HG03039 (cell line): ENCODE results near the gene COASY.
A peak's percentile ranks its signal among the peaks of the same experiment; 100 is the strongest.
"Not testable (repeated sequence)": the region's sequence is repeated elsewhere in the genome, so short reads cannot be mapped to it uniquely, and the experiment has no call there.

Experiments
- ATAC-seq: cut with Tn5 transposase; IDR thresholded peaks from one replicate; pipeline ENCODE4 v1.9.1; 2021; ENCODE audit warnings: mild to moderate bottlenecking, moderate library complexity; ENCODE audit not compliant: unreplicated experiment

Gene COASY

DNA sequence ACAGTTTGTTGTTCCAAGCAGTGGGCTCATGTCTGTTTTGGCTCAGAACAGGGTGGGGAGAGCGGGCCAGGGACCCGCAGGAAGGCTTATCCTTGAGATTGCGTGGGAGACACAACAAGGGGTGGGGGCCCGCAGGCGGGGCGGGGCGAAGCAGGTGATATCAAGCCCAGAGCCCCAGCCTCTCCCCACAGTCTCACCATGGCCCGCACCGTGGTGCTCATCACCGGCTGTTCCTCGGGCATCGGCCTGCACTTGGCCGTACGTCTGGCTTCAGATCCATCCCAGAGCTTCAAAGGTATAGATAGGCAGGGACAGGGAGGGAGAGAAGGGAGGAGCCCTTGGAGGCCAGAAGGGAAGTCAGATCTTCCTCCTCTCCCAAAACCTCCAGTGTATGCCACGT, 9.2 kb upstream of the COASY start, which contains the start of gene HSD17B1:
HSD17B1 (plus strand) TSS at position 188 of the 400 bp plus-strand sequence; CDS start at position 199, 11 bp downstream.
- ATAC-seq, result not testable (repeated sequence)

DNA sequence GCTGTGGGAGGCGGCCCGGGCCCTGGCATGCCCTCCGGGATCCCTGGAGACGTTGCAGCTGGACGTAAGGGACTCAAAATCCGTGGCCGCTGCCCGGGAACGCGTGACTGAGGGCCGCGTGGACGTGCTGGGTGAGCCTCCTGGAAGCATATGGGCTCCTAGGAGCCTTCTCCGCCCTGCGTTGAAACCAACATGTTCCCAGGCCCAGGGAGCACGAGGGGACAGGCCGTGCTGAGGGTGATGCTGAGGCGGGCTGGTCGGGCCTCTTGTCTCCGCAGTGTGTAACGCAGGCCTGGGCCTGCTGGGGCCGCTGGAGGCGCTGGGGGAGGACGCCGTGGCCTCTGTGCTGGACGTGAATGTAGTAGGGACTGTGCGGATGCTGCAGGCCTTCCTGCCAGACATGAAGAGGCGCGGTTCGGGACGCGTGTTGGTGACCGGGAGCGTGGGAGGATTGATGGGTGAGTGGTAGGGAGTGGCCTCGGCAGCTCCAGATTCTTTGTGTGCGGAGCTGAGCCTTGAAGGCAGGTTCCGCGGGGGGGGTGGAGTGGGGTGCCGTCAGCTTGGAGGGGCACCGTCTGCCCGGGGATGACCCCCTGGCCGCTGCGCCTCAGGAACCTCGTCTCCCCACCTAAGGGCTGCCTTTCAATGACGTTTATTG, 8.7 kb upstream of the COASY start:
- ATAC-seq, result no peak

DNA sequence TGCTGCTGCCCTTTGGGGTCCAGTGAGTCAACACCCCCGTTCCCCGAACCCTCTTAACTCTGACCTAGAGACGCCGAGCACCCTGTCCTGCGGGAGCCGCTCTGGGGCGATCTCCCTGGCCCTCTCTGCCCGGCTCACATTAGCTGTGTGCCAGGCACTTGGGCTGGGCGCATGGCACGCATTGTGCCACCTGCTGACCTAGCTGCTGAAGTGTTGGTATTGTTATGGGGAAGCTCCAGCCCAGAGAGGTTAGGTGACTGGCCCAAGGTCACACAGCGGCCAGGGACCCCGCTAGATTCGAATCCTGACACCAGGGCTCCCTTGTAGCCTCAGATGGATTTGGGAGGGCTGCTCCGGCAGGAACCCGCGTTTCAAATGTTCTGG, 8.1 kb upstream of the COASY start:
- no peak for ATAC-seq

DNA sequence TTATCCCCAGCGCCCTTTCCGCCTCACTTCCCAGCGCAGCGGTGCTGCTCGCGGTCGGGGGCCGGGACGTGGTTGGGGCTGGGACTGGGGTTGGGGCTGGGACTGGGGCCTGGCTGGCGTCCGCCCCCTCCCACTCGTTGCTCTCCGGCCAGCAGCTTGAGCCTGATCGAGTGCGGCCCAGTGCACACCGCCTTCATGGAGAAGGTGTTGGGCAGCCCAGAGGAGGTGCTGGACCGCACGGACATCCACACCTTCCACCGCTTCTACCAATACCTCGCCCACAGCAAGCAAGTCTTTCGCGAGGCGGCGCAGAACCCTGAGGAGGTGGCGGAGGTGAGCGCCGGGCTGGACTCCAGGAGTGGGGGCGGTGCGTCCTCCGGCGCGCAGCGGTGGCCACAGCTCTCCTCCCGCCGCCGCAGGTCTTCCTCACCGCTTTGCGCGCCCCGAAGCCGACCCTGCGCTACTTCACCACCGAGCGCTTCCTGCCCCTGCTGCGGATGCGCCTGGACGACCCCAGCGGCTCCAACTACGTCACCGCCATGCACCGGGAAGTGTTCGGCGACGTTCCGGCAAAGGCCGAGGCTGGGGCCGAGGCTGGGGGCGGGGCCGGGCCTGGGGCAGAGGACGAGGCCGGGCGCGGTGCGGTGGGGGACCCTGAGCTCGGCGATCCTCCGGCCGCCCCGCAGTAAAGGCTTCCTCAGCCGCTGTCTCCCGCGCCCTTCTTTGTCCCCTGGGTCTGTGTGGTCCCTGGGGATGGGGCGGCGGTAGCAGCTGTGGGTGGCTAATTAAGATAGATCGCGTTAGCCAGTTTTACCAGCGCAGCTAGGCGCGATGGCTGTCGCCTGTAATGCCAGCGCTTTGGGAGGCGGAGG, 7.5 kb upstream of the COASY start:
- peak; percentile 61 for ATAC-seq

DNA sequence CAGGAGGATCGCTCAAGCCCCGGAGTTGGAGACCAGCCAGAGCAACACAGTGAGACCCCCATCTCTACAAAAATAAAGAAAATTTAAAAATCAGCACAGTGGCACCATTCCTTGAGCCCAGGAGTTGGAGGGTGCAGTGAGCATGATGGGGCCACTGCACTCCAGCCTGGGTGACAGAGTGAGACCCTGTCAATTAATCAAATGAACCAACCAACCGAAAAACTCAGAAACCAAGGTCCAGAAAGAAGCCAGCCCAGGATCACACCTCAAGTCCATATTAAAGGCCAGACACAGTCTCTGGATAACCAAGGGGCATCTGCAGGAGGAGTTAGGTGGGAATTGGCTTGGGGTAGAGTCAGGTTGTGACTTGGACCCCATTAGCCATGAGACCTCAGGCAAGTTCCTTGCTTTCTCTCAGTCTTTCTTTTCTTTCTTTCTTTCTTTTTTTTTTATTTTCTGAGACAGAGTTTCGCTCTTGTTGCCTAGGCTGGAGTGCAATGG, 6.8 kb upstream of the COASY start:
- no peak for ATAC-seq

DNA sequence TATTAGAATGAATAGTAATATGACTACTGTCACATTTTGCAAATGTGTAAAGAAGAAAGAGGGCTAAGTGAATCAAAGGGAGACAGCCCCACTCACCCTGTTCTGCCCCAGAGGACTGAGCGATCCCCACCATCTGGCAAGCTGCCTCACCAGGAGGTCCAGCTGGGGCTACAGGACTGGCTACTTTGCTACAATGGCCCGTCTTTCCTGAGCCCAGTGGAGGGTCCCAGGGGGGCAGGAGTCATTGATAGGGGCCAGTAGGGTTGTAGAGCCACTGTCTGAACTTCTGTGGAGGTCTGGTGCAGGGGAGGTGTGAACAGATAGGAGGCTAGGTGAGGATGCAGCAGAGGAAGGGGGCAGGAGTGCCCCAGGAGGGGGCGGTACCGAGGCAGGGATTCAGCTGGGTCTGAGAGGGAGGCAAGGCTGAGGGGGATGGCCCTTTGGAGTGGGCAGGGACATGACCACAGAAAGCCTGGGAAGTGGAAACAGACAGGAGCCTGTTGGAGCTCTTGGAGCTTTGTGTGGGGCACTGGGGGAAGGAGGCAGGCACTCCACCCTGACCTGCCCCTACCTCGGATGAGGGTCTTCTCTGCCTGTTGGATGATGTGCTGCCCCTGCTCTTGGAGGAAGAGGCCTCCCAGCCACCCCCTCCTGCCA, 5.9 kb upstream of the COASY start:
- not testable (repeated sequence) for ATAC-seq

DNA sequence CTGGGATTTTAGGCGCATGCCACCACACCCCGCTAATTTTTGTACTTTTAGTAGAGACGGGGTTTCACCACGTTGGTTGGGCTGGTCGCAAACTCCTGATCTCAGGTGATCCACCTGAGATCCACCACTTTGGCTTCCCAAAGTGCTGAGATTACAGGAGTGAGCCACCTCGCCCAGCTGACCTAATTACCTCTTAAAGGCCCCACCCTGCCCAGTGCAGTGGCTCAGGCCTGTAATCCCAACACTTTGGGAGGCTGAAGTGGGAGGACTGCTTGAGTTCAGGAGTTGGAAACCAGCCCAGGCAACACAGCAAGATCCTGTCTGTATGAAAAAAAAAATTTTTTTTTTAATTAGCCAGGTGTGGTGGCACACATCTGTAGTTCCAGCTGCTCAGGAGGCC, 2.9 kb upstream of the COASY start:
- ATAC-seq, result no peak

DNA sequence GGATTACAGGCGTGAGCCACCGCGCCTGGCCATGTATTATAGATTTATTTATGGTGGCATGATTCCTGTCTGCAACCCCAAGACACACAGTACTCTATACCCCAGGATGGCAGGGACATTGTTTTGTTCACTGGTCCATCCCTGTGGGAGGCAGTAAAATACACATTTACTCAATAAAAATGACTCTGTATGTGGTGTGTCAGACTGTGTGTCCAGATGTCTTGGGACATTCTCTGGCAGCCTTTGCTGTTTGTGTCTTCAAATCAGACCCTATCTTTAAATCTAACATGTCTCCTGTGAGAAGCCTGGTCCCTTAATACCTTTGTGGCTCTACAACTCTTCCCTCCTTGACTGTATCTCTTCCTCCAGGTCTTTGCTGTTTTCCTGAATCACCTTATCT, 1.7 kb upstream of the COASY start:
- no peak for ATAC-seq

DNA sequence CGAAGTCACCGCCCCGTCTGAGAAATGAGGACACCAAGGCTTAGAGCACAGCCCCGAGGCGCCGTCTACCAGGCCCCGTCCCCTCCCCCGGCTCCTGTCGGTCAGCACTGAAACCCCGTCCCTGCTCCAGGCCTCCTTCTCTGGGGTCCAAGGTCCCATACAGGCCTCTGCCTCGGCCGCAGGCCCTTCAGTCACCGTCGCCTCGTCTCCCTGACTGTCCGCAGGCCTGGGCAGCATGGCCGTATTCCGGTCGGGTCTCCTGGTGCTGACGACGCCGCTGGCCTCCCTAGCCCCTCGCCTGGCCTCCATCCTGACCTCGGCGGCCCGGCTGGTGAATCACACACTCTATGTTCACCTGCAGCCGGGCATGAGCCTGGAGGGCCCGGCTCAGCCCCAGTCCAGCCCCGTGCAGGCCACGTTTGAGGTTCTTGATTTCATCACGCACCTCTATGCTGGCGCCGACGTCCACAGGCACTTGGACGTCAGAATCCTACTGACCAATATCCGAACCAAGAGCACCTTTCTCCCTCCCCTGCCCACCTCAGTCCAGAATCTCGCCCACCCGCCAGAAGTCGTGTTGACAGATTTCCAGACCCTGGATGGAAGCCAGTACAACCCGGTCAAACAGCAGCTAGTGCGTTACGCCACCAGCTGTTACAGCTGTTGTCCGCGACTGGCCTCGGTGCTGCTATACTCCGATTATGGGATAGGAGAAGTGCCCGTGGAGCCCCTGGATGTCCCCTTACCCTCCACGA, 617 bp downstream of the COASY start:
- ATAC-seq, result no peak

DNA sequence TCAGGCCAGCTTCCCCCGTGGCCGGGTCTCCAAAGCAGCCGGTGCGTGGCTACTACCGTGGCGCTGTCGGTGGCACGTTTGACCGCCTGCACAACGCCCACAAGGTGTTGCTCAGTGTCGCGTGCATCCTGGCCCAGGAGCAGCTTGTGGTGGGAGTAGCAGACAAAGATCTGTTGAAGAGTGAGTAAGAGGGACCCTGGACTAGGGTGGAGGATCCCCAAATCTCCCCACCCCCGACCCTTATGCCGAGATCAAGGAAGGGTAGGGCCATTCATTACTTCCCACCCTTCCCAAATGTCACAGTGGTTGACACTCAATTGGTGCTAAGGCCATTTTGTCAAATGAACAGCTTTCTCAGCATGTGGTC, 1.2 kb downstream of the COASY start:
- ATAC-seq, result no peak

DNA sequence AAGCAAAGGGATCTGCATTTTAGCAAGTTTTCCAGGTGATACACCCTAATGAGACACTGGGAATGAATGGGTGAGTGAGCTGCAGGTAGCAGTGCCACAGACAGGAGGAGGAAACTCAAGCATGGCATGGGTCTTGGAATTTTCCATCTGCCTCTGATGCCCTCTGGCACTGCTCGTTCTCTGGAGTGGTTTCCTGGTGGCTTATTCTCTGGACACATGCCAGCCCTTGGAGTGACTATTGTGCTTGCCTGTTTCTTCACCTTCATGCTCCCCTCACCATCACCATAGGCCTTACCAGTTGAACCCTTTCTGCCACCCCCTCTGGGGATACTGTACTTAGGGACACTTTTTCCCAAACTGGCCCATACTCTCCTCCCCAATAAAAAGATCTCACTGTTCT, 1.6 kb downstream of the COASY start:
- no peak for ATAC-seq

DNA sequence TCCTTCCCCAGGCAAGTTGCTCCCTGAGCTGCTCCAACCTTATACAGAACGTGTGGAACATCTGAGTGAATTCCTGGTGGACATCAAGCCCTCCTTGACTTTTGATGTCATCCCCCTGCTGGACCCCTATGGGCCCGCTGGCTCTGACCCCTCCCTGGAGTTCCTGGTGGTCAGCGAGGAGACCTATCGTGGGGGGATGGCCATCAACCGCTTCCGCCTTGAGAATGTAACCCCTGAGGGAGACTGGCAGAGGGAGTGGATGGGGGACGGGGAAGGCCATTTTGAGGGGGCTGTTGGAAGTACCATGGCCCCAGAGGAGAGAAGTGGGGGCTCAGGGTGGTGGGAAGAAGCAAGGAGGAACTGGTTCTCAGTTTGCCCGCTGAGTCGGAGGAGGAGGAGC, 2.0 kb downstream of the COASY start:
- ATAC-seq, result no peak

DNA sequence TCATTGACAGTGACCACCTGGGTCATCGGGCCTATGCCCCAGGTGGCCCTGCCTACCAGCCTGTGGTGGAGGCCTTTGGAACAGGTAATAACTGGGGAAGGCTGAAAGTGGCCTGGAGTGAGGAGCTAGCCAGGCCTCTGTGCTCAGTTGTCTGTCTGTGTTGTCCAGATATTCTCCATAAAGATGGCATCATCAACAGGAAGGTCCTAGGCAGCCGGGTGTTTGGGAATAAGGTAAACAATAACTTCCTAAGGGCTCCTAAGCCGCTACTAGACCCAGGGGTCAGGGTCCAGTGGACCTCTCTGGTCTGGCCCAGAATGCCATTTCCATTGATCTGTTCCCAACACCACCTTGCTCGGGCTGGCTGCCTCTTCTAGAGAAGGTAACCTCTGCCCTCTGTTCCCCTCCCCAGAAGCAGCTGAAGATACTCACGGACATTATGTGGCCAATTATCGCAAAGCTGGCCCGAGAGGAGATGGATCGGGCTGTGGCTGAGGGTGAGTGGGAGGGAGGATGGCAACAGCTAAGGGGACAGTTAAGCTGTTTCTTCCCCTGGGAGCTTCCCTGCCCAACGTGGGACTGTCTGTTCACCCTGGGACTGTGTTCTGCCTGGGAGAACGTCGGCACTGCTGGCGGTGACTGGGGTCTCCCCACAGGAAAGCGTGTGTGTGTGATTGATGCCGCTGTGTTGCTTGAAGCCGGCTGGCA, 3.0 kb downstream of the COASY start:
- ATAC-seq, result no peak

DNA sequence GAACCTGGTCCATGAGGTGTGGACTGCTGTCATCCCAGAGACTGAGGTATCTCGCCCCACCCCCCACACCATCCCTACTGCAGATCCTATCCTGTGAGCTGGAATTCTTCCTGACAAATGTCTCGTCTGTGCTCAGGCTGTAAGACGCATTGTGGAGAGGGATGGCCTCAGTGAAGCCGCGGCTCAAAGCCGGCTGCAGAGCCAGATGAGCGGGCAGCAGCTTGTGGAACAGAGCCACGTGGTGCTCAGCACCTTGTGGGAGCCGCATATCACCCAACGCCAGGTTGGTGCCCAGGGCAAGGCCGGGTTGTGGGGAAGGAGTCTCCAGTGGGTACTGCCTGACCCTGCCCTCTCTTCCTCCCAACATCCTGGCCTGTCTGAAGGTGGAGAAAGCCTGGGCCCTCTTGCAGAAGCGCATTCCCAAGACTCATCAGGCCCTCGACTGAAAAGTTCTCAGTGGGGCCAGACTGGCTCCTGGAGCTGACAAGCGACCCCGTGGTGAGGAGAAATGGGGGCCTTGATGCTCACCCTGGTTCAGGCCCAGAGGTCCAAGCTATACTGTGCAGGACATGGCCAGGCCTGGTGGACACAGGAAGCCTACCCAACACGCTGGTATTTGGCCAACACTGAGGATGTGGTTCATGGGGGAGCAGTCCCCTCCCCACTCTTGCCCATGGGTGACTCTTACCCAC, 3.7 kb downstream of the COASY start:
- no peak for ATAC-seq

DNA sequence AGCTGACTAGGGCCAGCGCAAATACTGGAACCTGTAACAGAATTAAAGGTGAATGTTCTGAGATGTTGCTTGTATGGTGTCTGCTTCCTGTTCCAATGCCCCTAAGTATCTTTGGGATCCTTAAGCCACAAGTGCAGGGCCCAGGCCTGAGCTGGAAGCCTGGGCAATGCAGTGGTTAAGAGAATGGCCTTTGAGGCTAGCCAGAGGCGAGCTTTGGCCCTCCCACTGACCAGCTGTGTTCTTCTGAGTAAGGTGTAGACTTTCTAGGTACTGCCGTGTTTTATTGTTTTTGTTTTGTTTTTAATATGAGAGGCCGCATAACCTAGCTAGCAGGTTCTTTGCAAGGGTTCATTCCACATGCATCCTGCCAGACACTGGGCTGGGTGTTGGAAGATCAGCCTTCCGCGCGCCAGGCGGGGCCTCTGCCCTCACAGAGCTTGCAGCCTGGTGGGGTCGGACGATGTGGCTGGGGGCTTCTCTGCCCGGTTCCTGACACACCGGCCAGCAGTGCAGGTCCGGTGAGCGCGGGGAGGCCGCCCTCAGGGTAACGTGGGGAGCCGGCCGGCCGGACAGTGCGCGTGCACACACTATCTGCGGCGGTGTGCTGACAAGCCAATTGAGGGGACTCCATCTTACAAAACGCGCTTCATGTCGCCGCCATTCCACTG, 4.4 kb downstream of the COASY start:
- ATAC-seq, result no peak

DNA sequence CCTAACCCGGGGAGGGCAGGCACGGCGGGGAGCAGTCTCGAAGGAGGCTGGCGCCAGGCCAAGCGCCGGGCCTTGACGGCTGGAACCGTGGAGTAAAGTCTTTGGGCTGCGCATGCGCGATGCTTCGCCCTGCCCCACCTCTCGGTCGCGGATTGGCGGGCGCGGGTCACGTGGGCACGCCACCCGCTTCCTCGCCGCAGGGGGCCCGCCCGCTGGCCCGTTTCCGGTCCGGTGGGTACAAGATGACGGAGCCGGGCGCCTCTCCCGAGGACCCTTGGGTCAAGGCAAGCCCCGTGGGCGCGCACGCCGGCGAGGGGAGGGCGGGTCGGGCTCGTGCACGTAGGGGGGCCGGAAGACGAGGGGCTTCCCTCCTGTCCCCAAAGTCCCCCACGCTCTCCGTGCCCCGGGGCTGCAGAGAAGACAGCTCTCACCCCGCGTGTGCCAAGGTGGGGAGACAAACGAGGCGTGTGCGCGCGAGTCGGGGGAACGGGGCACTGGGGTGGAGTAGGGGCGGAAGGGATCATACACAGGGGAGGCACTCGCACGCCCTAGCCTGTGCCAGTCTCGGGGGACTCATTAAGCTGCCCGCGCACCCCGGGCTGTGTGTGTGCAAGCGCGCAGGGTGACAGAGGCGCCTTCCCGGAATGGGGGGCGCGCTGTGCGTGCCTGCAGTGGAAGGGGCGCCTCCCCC, 5.1 kb downstream of the COASY start, which contains the start of gene MLX:
MLX (plus strand) TSS at position 218 of the 691 bp plus-strand sequence; CDS start at position 243, 25 bp downstream.
- ATAC-seq, result peak; percentile 43

DNA sequence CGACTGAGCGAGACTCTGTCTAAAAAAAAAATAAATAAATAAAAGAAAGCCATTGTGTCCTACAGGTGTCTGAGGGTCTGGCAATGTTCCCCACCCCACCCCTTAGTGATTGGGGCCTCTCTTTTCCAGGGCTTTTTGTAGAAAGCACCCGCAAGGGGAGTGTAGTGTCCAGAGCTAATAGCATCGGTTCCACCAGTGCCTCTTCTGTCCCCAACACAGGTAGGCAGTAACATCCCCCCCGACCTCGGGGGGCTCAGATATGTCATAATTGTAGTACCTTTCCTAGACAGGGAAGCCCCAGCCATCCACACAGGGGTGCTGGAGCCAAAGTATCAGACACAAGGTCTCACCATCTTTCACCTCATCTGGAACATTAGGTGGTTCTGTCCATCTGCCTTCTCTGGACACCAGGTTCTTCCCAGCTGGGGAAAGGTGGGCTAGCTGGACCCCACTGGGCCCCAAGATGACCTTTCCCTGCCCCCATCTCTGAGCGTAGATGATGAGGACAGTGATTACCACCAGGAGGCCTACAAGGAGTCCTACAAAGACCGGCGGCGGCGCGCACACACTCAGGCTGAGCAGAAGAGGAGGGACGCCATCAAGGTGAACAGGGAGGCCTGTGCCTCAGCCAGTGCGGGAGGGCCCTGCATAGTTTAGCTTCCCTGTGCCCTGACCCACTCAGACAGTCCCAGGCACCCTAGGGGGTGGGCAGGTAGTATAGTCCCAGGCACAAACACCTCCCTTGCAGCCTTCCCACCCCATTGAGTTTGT, 6.6 kb downstream of the COASY start:
- no peak for ATAC-seq
